Prostate gland (tissue), 2 donors: ENCODE measurements around the gene OVCH1. TPM values are rescaled to one million over a fixed set of nuclear protein-coding genes. Genes with fewer than 3 reads are reported as not detected.
"Not testable (repeated sequence)": the region's sequence is repeated elsewhere in the genome, so short reads cannot be mapped to it uniquely, and the experiment has no call there.

Experiments used
- DNase-seq: peaks from one replicate; pipeline ENCODE4 v3.0.0-alpha.2; 2019; ENCODE audit warnings: low spot score
- H3K27ac ChIP-seq, 2 donors: fragments of 200-600 bp; sonication (generic); 2 replicates each; pipeline ENCODE4 v1.5.1; 2017 to 2019
- H3K27me3 ChIP-seq: fragments of 200-600 bp; sonication (generic); replicated peaks from 2 replicates; pipeline ENCODE4 v1.5.1; 2019; ENCODE audit not compliant: insufficient read depth
- H3K36me3 ChIP-seq, 2 donors: fragments of 200-600 bp; sonication (generic); 1 replicate in 1 of 2; 2 replicates in 1 of 2; pipeline versions ENCODE4 v1.5.1 to v1.8.1; 2017 to 2019
- H3K4me1 ChIP-seq: fragments of 200-600 bp; sonication (generic); replicated peaks from 2 replicates; pipeline ENCODE4 v1.5.1; 2019
- H3K4me3 ChIP-seq, 2 donors: fragments of 200-600 bp; sonication (generic); 2 replicates each; pipeline ENCODE4 v1.5.1; 2017 to 2019
- H3K9me3 ChIP-seq: fragments of 200-600 bp; sonication (generic); 2 replicates; pipeline ENCODE4 v1.5.1; 2017
- CTCF ChIP-seq, 4 experiments: fragments of 200-600 bp in 2 of 4; fragments of 450-650 bp in 2 of 4; sonication (generic) in 2 of 4; IDR thresholded peaks; 1 replicate in 3 of 4; 2 replicates in 1 of 4; pipeline ENCODE4 v1.5.1; 2016 to 2019; ENCODE audit warnings: antibody characterized with exemption in 4 of 4, mild to moderate bottlenecking in 2 of 4, moderate library complexity in 2 of 4
- POLR2A ChIP-seq: fragments of 450-650 bp; IDR thresholded peaks from one replicate; pipeline ENCODE4 v1.6.1; 2016; ENCODE audit warnings: antibody characterized with exemption, mild to moderate bottlenecking
- POLR2AphosphoS5 ChIP-seq: sonication (generic); formaldehyde crosslinking; IDR thresholded peaks from one replicate; pipeline ENCODE4 v1.6.1; 2017; ENCODE audit warnings: antibody characterized with exemption
- WGBS: methylation state at CpG from one replicate; pipeline ENCODE4 v1.1.5; 2018; 5-methylcytosine and 5-hydroxymethylcytosine counted together
- intact Hi-C: fragments of 100-400 bp; cut with DNase I; formaldehyde crosslinking; loops from one replicate; pipeline ENCODE4 v1.14.2; 2022
- total RNA-seq, 2 donors: library from RNA; depleted of rRNA; stranded (reverse); fragments of >200 nt; gene quantifications; one replicate each; pipeline ENCODE4 v1.1.0, GENCODE V29; 2016

The OVCH1 gene
- total RNA-seq, 2 donors from 2014 or later = not detected

- intact Hi-C loops = no loop called here
- no peaks in the 10 kb centered on the region for H3K4me1 ChIP-seq
These were observed 93.5 kb downstream of the OVCH1 start for GRCh38 chr12:29403991-29404390.

GRCh38 chr12:29402437-29402836, 95.0 kb downstream of the OVCH1 start:
- H3K9me3 ChIP-seq = no peaks in the 10 kb centered on the region
- H3K36me3 ChIP-seq = no peaks in the 10 kb centered on the region
- no peaks in the 10 kb centered on the region for H3K4me1 ChIP-seq
- intact Hi-C loops = no loop called here
- H3K4me3 ChIP-seq = no peak overlapping the region
- TF ChIP-seq CTCF (IDR thresholded peaks at IDR 0.05) (no peak), POLR2A (no peak), POLR2AphosphoS5 (no peak)
- H3K27ac ChIP-seq = no peak overlapping the region
- H3K27me3 ChIP-seq = no peaks in the 10 kb centered on the region
- DNase-seq = no peak

More at GRCh38 chr12:29403991-29404390, 93.5 kb downstream of the OVCH1 start:
- Histone ChIP-seq H3K27me3 (no peaks in the 10 kb centered on the region), H3K36me3 (no peaks in the 10 kb centered on the region), H3K4me3 (no peak overlapping the region), H3K27ac (no peak overlapping the region), H3K9me3 (no peaks in the 10 kb centered on the region)
- 51% methylated on average over 4 of the region's 4 CpGs for WGBS
- TF ChIP-seq POLR2A (no peak), CTCF (IDR thresholded peaks at IDR 0.05) (no peak), POLR2AphosphoS5 (no peak)
- DNase-seq = no peak

- Histone ChIP-seq H3K27me3 (no peaks in the 10 kb centered on the region), H3K9me3 (no peaks in the 10 kb centered on the region), H3K36me3 (no peaks in the 10 kb centered on the region), H3K27ac (no peak overlapping the region), H3K4me1 (no peaks in the 10 kb centered on the region), H3K4me3 (no peak overlapping the region)
- WGBS = 88% methylated on average over 1 of the region's 1 CpG
- intact Hi-C loops = no loop called here
- TF ChIP-seq CTCF (IDR thresholded peaks at IDR 0.05) (no peak), POLR2AphosphoS5 (no peak), POLR2A (no peak)
- no peak for DNase-seq
These were observed 99.0 kb downstream of the OVCH1 start for GRCh38 chr12:29398495-29398894.

GRCh38 chr12:29396774-29397173, 100.7 kb downstream of the OVCH1 start:
- Histone ChIP-seq H3K4me3 (no peak overlapping the region), H3K9me3 (no peaks in the 10 kb centered on the region), H3K27me3 (no peaks in the 10 kb centered on the region), H3K36me3 (no peaks in the 10 kb centered on the region), H3K27ac (no peak overlapping the region), H3K4me1 (no peaks in the 10 kb centered on the region)
- DNase-seq = no peak
- TF ChIP-seq CTCF (IDR thresholded peaks at IDR 0.05) = no peak
- no peak for TF ChIP-seq POLR2A
- no peak for TF ChIP-seq POLR2AphosphoS5
- WGBS = 81% methylated on average over 3 of the region's 3 CpGs
- intact Hi-C loops = no loop called here

- DNase-seq = no peak
- TF ChIP-seq POLR2A (no peak), POLR2AphosphoS5 (no peak), CTCF (IDR thresholded peaks at IDR 0.05) (no peak)
- no peak overlapping the region for H3K27ac ChIP-seq
- no peaks in the 10 kb centered on the region for H3K4me1 ChIP-seq
- H3K9me3 ChIP-seq = no peaks in the 10 kb centered on the region
- WGBS = 80% methylated on average over 1 of the region's 1 CpG
- intact Hi-C loops = no loop called here
- no peak overlapping the region for H3K4me3 ChIP-seq
- H3K36me3 ChIP-seq = no peaks in the 10 kb centered on the region
- no peaks in the 10 kb centered on the region for H3K27me3 ChIP-seq
These were observed 102.1 kb downstream of the OVCH1 start for GRCh38 chr12:29395356-29395755.

- DNase-seq, H3K27ac ChIP-seq, H3K36me3 ChIP-seq, H3K9me3 ChIP-seq, intact Hi-C loops, H3K4me3 ChIP-seq, H3K27me3 ChIP-seq, H3K4me1 ChIP-seq: not testable (repeated sequence)
- WGBS = 30% methylated on average over 3 of the region's 3 CpGs
These were observed 107.1 kb downstream of the OVCH1 start for GRCh38 chr12:29390419-29390818.
